H1 (cell line): ENCODE measurements around the gene GIMAP7. TPM values are rescaled to one million over a fixed set of nuclear protein-coding genes. Genes with fewer than 3 reads are reported as not detected.
"Not testable (repeated sequence)": the region's sequence is repeated elsewhere in the genome, so short reads cannot be mapped to it uniquely, and the experiment has no call there.

Experiments used
- CTCF ChIA-PET: fragments of 300-600 bp; sonication (Branson Sonifier 250); formaldehyde crosslinking; loops from one replicate; lab custom pipeline; 2021; ENCODE audit not compliant: partially characterized antibody; lab: Charles Lee
- POLR2A ChIA-PET: fragments of 300-600 bp; sonication (Branson Sonifier 250); formaldehyde crosslinking; loops from one replicate; lab custom pipeline; 2021; ENCODE audit warnings: inconsistent platforms; ENCODE audit not compliant: partially characterized antibody; lab: Charles Lee
- DNase-seq, 2 experiments: peaks; one replicate each; pipeline versions ENCODE4 v3.0.0 to v3.0.0-alpha.2; 2010 to 2022; ENCODE audit warnings: low spot score in 2 of 2, low read depth in 1 of 2, mixed read lengths in 1 of 2
- FAIRE-seq: peaks from 2 replicates; lab custom pipeline; 2011; peaks lifted over from hg19 to GRCh38; lab: Jason Lieb, UNC
- H2AFZ ChIP-seq: 2 replicates; pipeline ENCODE4 v1.8.1; 2012; ENCODE audit warnings: low read length, inconsistent platforms
- H2AK5ac ChIP-seq: 2 replicates; pipeline ENCODE4 v1.6.1; 2013; ENCODE audit warnings: low read depth, low read length
- H2BK120ac ChIP-seq: replicated peaks from 2 replicates; pipeline ENCODE3; 2013; ENCODE audit warnings: low read depth, low read length, inconsistent platforms
- H2BK12ac ChIP-seq: 2 replicates; pipeline ENCODE4 v1.6.1; 2013; ENCODE audit warnings: low read depth, low read length
- H2BK15ac ChIP-seq: 2 replicates; pipeline ENCODE4 v1.6.1; 2013; ENCODE audit warnings: low read length
- H2BK20ac ChIP-seq: 2 replicates; pipeline ENCODE4 v1.6.1; 2013; ENCODE audit warnings: low read length
- H2BK5ac ChIP-seq: 2 replicates; pipeline ENCODE4 v1.6.1; 2013; ENCODE audit warnings: low read depth, low read length
- H3K14ac ChIP-seq: 2 replicates; pipeline ENCODE4 v1.6.1; 2013; ENCODE audit warnings: inconsistent platforms; ENCODE audit not compliant: insufficient read length
- H3K18ac ChIP-seq: 2 replicates; pipeline ENCODE4 v1.6.1; 2013; ENCODE audit warnings: low read length; ENCODE audit errors: extremely low read depth
- H3K23ac ChIP-seq: 2 replicates; pipeline ENCODE4 v1.6.1; 2013; ENCODE audit warnings: inconsistent platforms; ENCODE audit not compliant: insufficient read length
- H3K23me2 ChIP-seq: 2 replicates; pipeline ENCODE4 v1.6.1; 2013; ENCODE audit warnings: low read depth, low read length
- H3K27ac ChIP-seq: 2 replicates; pipeline ENCODE4 v1.6.1; 2011; ENCODE audit warnings: low read depth, low read length, inconsistent platforms
- H3K27me3 ChIP-seq, 4 experiments: replicated peaks in 1 of 4; 1 replicate in 1 of 4; 2 replicates in 3 of 4; pipeline versions ENCODE4 v1.6.1 to v1.8.1; 2011 to 2013; ENCODE audit warnings: low read length in 3 of 4, mild to moderate bottlenecking in 3 of 4, inconsistent platforms in 2 of 4, mixed read lengths in 2 of 4, moderate library complexity in 1 of 4; ENCODE audit not compliant: control insufficient read depth in 3 of 4, insufficient read depth in 3 of 4; ENCODE audit errors: extremely low read depth in 1 of 4
- H3K36me3 ChIP-seq, 4 experiments: 2 replicates each; pipeline versions ENCODE4 v1.6.1 to v1.8.1; 2011 to 2013; ENCODE audit warnings: mild to moderate bottlenecking in 4 of 4, low read length in 3 of 4, moderate library complexity in 2 of 4, control low read depth in 1 of 4, inconsistent platforms in 1 of 4; ENCODE audit not compliant: insufficient read depth in 4 of 4, control insufficient read depth in 2 of 4
- H3K4ac ChIP-seq: replicated peaks from 2 replicates; pipeline ENCODE3; 2013; ENCODE audit warnings: low read length, low read depth, mixed read lengths, inconsistent platforms; ENCODE audit not compliant: insufficient read length
- H3K4me1 ChIP-seq, 4 experiments: replicated peaks in 1 of 4; 1 replicate in 1 of 4; 2 replicates in 3 of 4; pipeline versions ENCODE4 v1.6.1 to v1.8.1; 2011 to 2013; ENCODE audit warnings: low read length in 3 of 4, inconsistent platforms in 2 of 4, mixed read lengths in 1 of 4; ENCODE audit not compliant: insufficient read depth in 4 of 4, control insufficient read depth in 3 of 4
- H3K4me2 ChIP-seq, 2 experiments: 2 replicates each; pipeline versions ENCODE4 v1.6.1 to v1.8.1; 2011 to 2013; ENCODE audit warnings: low read depth in 2 of 2, low read length in 2 of 2, control low read depth in 1 of 2, inconsistent platforms in 1 of 2, mild to moderate bottlenecking in 1 of 2; ENCODE audit not compliant: insufficient read depth in 1 of 2
- H3K4me3 ChIP-seq, 4 experiments: fragments of 200-600, 300-600 bp in 1 of 4; sonication (generic), shearing (Covaris generic), sonication (Bioruptor Twin) in 1 of 4; 2 replicates each; pipeline versions ENCODE4 v1.5.1 to v1.8.1; 2011 to 2016; ENCODE audit warnings: low read length in 4 of 4, low read depth in 3 of 4, control low read depth in 2 of 4, inconsistent platforms in 2 of 4, mild to moderate bottlenecking in 2 of 4, mixed read lengths in 1 of 4, moderate library complexity in 1 of 4; ENCODE audit not compliant: insufficient read depth in 2 of 4; ENCODE audit errors: extremely low read depth in 1 of 4
- H3K56ac ChIP-seq: replicated peaks from 2 replicates; pipeline ENCODE3; 2013; ENCODE audit warnings: low read depth, mild to moderate bottlenecking, mixed read lengths, low read length, inconsistent platforms; ENCODE audit not compliant: insufficient read length
- H3K79me1 ChIP-seq: 2 replicates; pipeline ENCODE4 v1.6.1; 2013; ENCODE audit warnings: low read depth, low read length, control low read depth
- H3K79me2 ChIP-seq, 2 experiments: 2 replicates each; pipeline versions ENCODE4 v1.6.1 to v1.8.1; 2012 to 2013; ENCODE audit warnings: low read length in 2 of 2, mild to moderate bottlenecking in 2 of 2, inconsistent platforms in 1 of 2; ENCODE audit not compliant: insufficient read depth in 2 of 2, control insufficient read depth in 1 of 2
- H3K9ac ChIP-seq, 4 experiments: replicated peaks in 1 of 4; 1 replicate in 1 of 4; 2 replicates in 3 of 4; pipeline versions ENCODE4 v1.6.1 to v1.8.1; 2011 to 2013; ENCODE audit warnings: low read depth in 3 of 4, low read length in 3 of 4, control low read depth in 2 of 4, mild to moderate bottlenecking in 2 of 4, moderate library complexity in 2 of 4, inconsistent platforms in 1 of 4; ENCODE audit errors: extremely low read depth in 1 of 4
- H3K9me3 ChIP-seq, 2 experiments: 2 replicates each; pipeline versions ENCODE4 v1.6.1 to v1.8.1; 2012 to 2013; ENCODE audit warnings: mild to moderate bottlenecking in 2 of 2, moderate library complexity in 2 of 2, control low read depth in 1 of 2, inconsistent platforms in 1 of 2, low read depth in 1 of 2, low read length in 1 of 2, mixed read lengths in 1 of 2; ENCODE audit not compliant: insufficient read depth in 2 of 2
- H4K20me1 ChIP-seq, 2 experiments: replicated peaks in 1 of 2; 2 replicates each; pipeline versions ENCODE3 to v1.8.1; 2011 to 2013; ENCODE audit warnings: inconsistent platforms in 2 of 2, low read length in 2 of 2, mild to moderate bottlenecking in 1 of 2; ENCODE audit not compliant: insufficient read depth in 2 of 2, control insufficient read depth in 1 of 2
- H4K5ac ChIP-seq: 2 replicates; pipeline ENCODE4 v1.6.1; 2013; ENCODE audit warnings: low read length, low read depth, mixed read lengths, inconsistent platforms; ENCODE audit not compliant: insufficient read length
- H4K8ac ChIP-seq: 2 replicates; pipeline ENCODE4 v1.8.0; 2013; ENCODE audit warnings: mild to moderate bottlenecking, moderate library complexity, low read length, inconsistent platforms; ENCODE audit not compliant: insufficient read depth; ENCODE audit errors: extremely low read depth
- H4K91ac ChIP-seq: replicated peaks from 2 replicates; pipeline ENCODE3; 2013; ENCODE audit warnings: low read length, mixed read lengths, inconsistent platforms; ENCODE audit not compliant: insufficient read length
- FOSL1 ChIP-seq: IDR thresholded peaks from 2 replicates; pipeline ENCODE4 v1.6.1; 2011; ENCODE audit warnings: mild to moderate bottlenecking, low read depth, low read length, moderate library complexity; ENCODE audit not compliant: insufficient read depth
- WGBS, 2 experiments: shearing (Covaris generic) in 1 of 2; methylation state at CpG; one replicate each; pipeline versions ENCODE4 v1.1.6 to v1.1.7; 2013 to 2015; ENCODE audit warnings: low lambda C conversion rate in 2 of 2, mixed read lengths in 2 of 2, inconsistent platforms in 1 of 2, low coverage in 1 of 2, missing lambda C conversion rate in 1 of 2; ENCODE audit not compliant: insufficient replicate concordance in 2 of 2, insufficient coverage in 1 of 2, insufficient read length in 1 of 2; ENCODE audit errors: extremely low coverage in 1 of 2, missing lambda C conversion rate in 1 of 2; 5-methylcytosine and 5-hydroxymethylcytosine counted together
- polyA plus RNA-seq, 7 experiments: library from polyadenylated mRNA; depleted of rRNA in 3 of 7; stranded (reverse) in 5 of 7; unstranded in 2 of 7; fragments of >200 nt in 5 of 7; fragments of 200-250 nt in 2 of 7; gene quantifications; 1 replicate in 5 of 7; 2 replicates in 1 of 7; 4 replicates in 1 of 7; pipeline versions ENCODE4 v1.2.1 to v1.2.3, GENCODE V29; 2011 to 2013; ENCODE audit warnings: missing spikeins in 2 of 7, mixed read lengths in 2 of 7
- total RNA-seq: library from RNA; stranded (reverse); fragmentation: NEBNext Ultra II Directional; extraction: Animal tissue kit (Norgen Biotek cat#: 25700); gene quantifications from 2 replicates; pipeline ENCODE4 v1.2.1, GENCODE V29; 2021

GIMAP7 gene
- total and polyA plus RNA-seq, 2 of the 8 experiments (the other 6 are each of a cell fraction or from before 2014, with no cell fraction given) = not detected

GRCh38 chr7:150481922-150482321 lies 32.8 kb upstream of the GIMAP7 start (continued):
- no peak for TF ChIP-seq FOSL1

- H3K23ac ChIP-seq, H2BK15ac ChIP-seq, H3K36me3 ChIP-seq, FAIRE-seq, H3K4me1 ChIP-seq, H2BK5ac ChIP-seq, H3K9me3 ChIP-seq, H2BK12ac ChIP-seq, POLR2A ChIA-PET, H3K18ac ChIP-seq, H3K23me2 ChIP-seq, H3K4me2 ChIP-seq, H3K27ac ChIP-seq, H3K4ac ChIP-seq, H3K27me3 ChIP-seq, H4K20me1 ChIP-seq, H3K79me1 ChIP-seq, H3K9ac ChIP-seq, H3K14ac ChIP-seq, H2BK120ac ChIP-seq, CTCF ChIA-PET, H4K5ac ChIP-seq, H3K56ac ChIP-seq, H4K91ac ChIP-seq, H2AFZ ChIP-seq, H3K79me2 ChIP-seq, H3K4me3 ChIP-seq, H2AK5ac ChIP-seq, H4K8ac ChIP-seq, DNase-seq, H2BK20ac ChIP-seq: not testable (repeated sequence)
- WGBS, 2 experiments = 80% methylated on average over 2 of the region's 2 CpGs; no CpG with 5 or more reads in 1 of the 2 experiments
Measured at GRCh38 chr7:150483514-150483913, 31.2 kb upstream of the GIMAP7 start.
